ENCODE results near the gene FAM124B. TPM values are rescaled to one million over a fixed set of nuclear protein-coding genes. Genes with fewer than 3 reads are reported as not detected.

FAM124B gene
- polyA plus RNA-seq, 1 donor (not counting 4 experiments of a cell fraction or from before 2014, with no cell fraction given) = 0.03 TPM

- no peaks in the 10 kb centered on the region for H3K27me3 ChIP-seq (ENCODE audit: control insufficient read depth, extremely low read depth, insufficient read depth, low read length)
- peak overlapping the region; percentile 65 for H2AFZ ChIP-seq (ENCODE audit: control insufficient read depth, low read length)
- no peak overlapping the region for H3K4me3 ChIP-seq (ENCODE audit: control insufficient read depth in 2 of 3, extremely low read depth in 1 of 3, insufficient read depth in 2 of 3, low read depth in 1 of 3, low read length in 3 of 3)
- no peak overlapping the region for H3K27ac ChIP-seq (ENCODE audit: control insufficient read depth, insufficient read depth, low read length)
- H3K4me1 ChIP-seq (ENCODE audit: control insufficient read depth, extremely low read depth, insufficient read depth, low read length) = peaks cover 10% of the 10 kb centered on the region
- H3K36me3 ChIP-seq (ENCODE audit: control insufficient read depth in 2 of 2, extremely low read depth in 1 of 2, insufficient read depth in 2 of 2, low read length in 2 of 2) = no peaks in the 10 kb centered on the region
- no peak for DNase-seq (ENCODE audit: low read depth, low spot score)
- H3K79me2 ChIP-seq (ENCODE audit: control insufficient read depth, insufficient read depth, low read length) = no peaks in the 10 kb centered on the region
- H3K9ac ChIP-seq (ENCODE audit: control insufficient read depth, extremely low read depth, insufficient read depth, low read length) = no peak overlapping the region
- no peak for FAIRE-seq
- no peaks in the 10 kb centered on the region for H3K9me3 ChIP-seq (ENCODE audit: control insufficient read depth, low read depth, low read length)
- dilution Hi-C loops (cut with MboI; ENCODE audit: extremely low pct_ligation_motif_present, low sequenced_read_pairs) = no loop called here
- H3K9me1 ChIP-seq (ENCODE audit: control insufficient read depth, extremely low read depth, insufficient read depth, low read length) = no peaks in the 10 kb centered on the region
- TF ChIP-seq EZH2 (IDR thresholded peaks at IDR 0.05; ENCODE audit: low read length) (no peak), CTCF (optimal IDR thresholded peaks at IDR 0.05 in 1 of 3, IDR thresholded peaks at IDR 0.05 in 1 of 3, conservative IDR thresholded peaks at IDR 0.05 in 1 of 3; ENCODE audit: extremely low read depth in 1 of 3, insufficient read depth in 2 of 3, low read length in 3 of 3) (no peak)
- no peaks in the 10 kb centered on the region for H4K20me1 ChIP-seq (ENCODE audit: control insufficient read depth, extremely low read depth, insufficient read depth, low read length)
- H3K4me2 ChIP-seq (ENCODE audit: control insufficient read depth, extremely low read depth, insufficient read depth, low read depth, low read length) = no peak overlapping the region
Measured at GRCh38 chr2:224433442-224433841, 31.5 kb upstream of the FAM124B start.

GRCh38 chr2:224432003-224432579 is 30.2 kb upstream of the FAM124B start:
- H3K27ac ChIP-seq (ENCODE audit: control insufficient read depth, insufficient read depth, low read length) = no peak overlapping the region
- peak overlapping the region; percentile 9 for H3K4me2 ChIP-seq (ENCODE audit: control insufficient read depth, extremely low read depth, insufficient read depth, low read depth, low read length)
- no peaks in the 10 kb centered on the region for H3K79me2 ChIP-seq (ENCODE audit: control insufficient read depth, insufficient read depth, low read length)
- H3K9me1 ChIP-seq (ENCODE audit: control insufficient read depth, extremely low read depth, insufficient read depth, low read length) = no peaks in the 10 kb centered on the region
- H2AFZ ChIP-seq (ENCODE audit: control insufficient read depth, low read length) = no peak overlapping the region
- TF ChIP-seq EZH2 (IDR thresholded peaks at IDR 0.05; ENCODE audit: low read length) (no peak), CTCF (optimal IDR thresholded peaks at IDR 0.05 in 1 of 3, IDR thresholded peaks at IDR 0.05 in 1 of 3, conservative IDR thresholded peaks at IDR 0.05 in 1 of 3; ENCODE audit: extremely low read depth in 1 of 3, insufficient read depth in 2 of 3, low read length in 3 of 3) (no peak)
- no peaks in the 10 kb centered on the region for H3K27me3 ChIP-seq (ENCODE audit: control insufficient read depth, extremely low read depth, insufficient read depth, low read length)
- no peak overlapping the region for H3K9ac ChIP-seq (ENCODE audit: control insufficient read depth, extremely low read depth, insufficient read depth, low read length)
- dilution Hi-C loops (cut with MboI; ENCODE audit: extremely low pct_ligation_motif_present, low sequenced_read_pairs) = no loop called here
- H3K36me3 ChIP-seq (ENCODE audit: control insufficient read depth in 2 of 2, extremely low read depth in 1 of 2, insufficient read depth in 2 of 2, low read length in 2 of 2) = no peaks in the 10 kb centered on the region
- H3K4me1 ChIP-seq (ENCODE audit: control insufficient read depth, extremely low read depth, insufficient read depth, low read length) = peaks cover 8% of the 10 kb centered on the region
- H4K20me1 ChIP-seq (ENCODE audit: control insufficient read depth, extremely low read depth, insufficient read depth, low read length) = no peaks in the 10 kb centered on the region
- H3K4me3 ChIP-seq (ENCODE audit: control insufficient read depth in 2 of 3, extremely low read depth in 1 of 3, insufficient read depth in 2 of 3, low read depth in 1 of 3, low read length in 3 of 3) = no peak overlapping the region
- DNase-seq (ENCODE audit: low read depth, low spot score) = no peak
- FAIRE-seq = no peak
- H3K9me3 ChIP-seq (ENCODE audit: control insufficient read depth, low read depth, low read length) = no peaks in the 10 kb centered on the region

Measured in keratinocyte (primary cell).